Activated T-cell treated with anti-CD3 and anti-CD28 coated beads, Interleukin-2, amount 50 U/mL, for 72 hours (primary cell): ENCODE results near the gene JAK3. TPM values are rescaled to one million over a fixed set of nuclear protein-coding genes. Genes with fewer than 3 reads are reported as not detected.
A peak's percentile ranks its signal among the peaks of the same experiment; 100 is the strongest.
"Not testable (repeated sequence)": the region's sequence is repeated elsewhere in the genome, so short reads cannot be mapped to it uniquely, and the experiment has no call there.

Experiments
- ATAC-seq, 2 donors: fragments of 150-1000 bp; cut with Tn5 transposase; replicated peaks in 1 of 2; 2 replicates each; pipeline ENCODE4 v1.10.0; 2021; ENCODE audit warnings: moderate library complexity in 2 of 2, mild to moderate bottlenecking in 1 of 2
- DNase-seq, 2 donors: peaks; one replicate each; pipeline ENCODE4 v3.0.0; 2021 to 2022; ENCODE audit warnings: mixed read lengths in 1 of 2
- H3K27ac Mint-ChIP-seq: one replicate; pipeline ENCODE4 v1.8.0; 2022; ENCODE audit warnings: mild to moderate bottlenecking, moderate library complexity, mixed read lengths
- H3K27me3 Mint-ChIP-seq: one replicate; pipeline ENCODE4 v1.8.0; 2022; ENCODE audit warnings: low read depth, mixed read lengths
- H3K36me3 Mint-ChIP-seq, 2 donors: one replicate each; pipeline ENCODE4 v1.8.0; 2022; ENCODE audit warnings: mixed read lengths in 2 of 2, mild to moderate bottlenecking in 1 of 2; ENCODE audit not compliant: insufficient read depth in 2 of 2
- H3K4me1 Mint-ChIP-seq: one replicate; pipeline ENCODE4 v1.8.0; 2022; ENCODE audit warnings: low read depth, mixed read lengths
- H3K4me3 Mint-ChIP-seq, 2 donors: one replicate each; pipeline ENCODE4 v1.8.0; 2022; ENCODE audit warnings: mild to moderate bottlenecking in 2 of 2, mixed read lengths in 2 of 2, moderate library complexity in 2 of 2
- H3K9me3 Mint-ChIP-seq, 2 donors: one replicate each; pipeline ENCODE4 v1.8.0; 2022; ENCODE audit warnings: mixed read lengths in 2 of 2
- total RNA-seq, 2 donors: library from RNA; stranded (reverse); gene quantifications; one replicate each; pipeline ENCODE4 v1.2.3, GENCODE V29; 2022

Gene JAK3
- total RNA-seq, 2 donors from 2014 or later: 235 to 247 TPM

GRCh38 chr19:17826508-17827056 lies 21.2 kb downstream of the JAK3 start:
- Mint-ChIP-seq H3K4me3 (no peak overlapping the region), H3K36me3 (peaks cover 12 to 34% of the 10 kb centered on the region in 2 donors), H3K27ac (no peak overlapping the region), H3K9me3 (no peaks in the 10 kb centered on the region), H3K27me3 (no peaks in the 10 kb centered on the region), H3K4me1 (peaks cover 5% of the 10 kb centered on the region)
- ATAC-seq (no peak), DNase-seq (no peak)

GRCh38 chr19:17824339-17824738 lies 23.4 kb downstream of the JAK3 start:
- Mint-ChIP-seq H3K27me3 (no peaks in the 10 kb centered on the region), H3K27ac (peak overlapping the region; percentile 4), H3K4me1 (no peaks in the 10 kb centered on the region), H3K9me3 (no peaks in the 10 kb centered on the region), H3K4me3 (no peak overlapping the region), H3K36me3 (peaks cover 7 to 23% of the 10 kb centered on the region in 2 donors)
- ATAC-seq (no peak), DNase-seq (no peak)

GRCh38 chr19:17821190-17821589 lies 26.6 kb downstream of the JAK3 start, which contains the start of gene INSL3:
Gene INSL3, minus strand, starts transcription at chr19:17821519. Its CDS starts 13 bp downstream, at chr19:17821506.
- Mint-ChIP-seq H3K4me1 (no peaks in the 10 kb centered on the region), H3K9me3 (no peaks in the 10 kb centered on the region), H3K36me3 (peaks cover 0 to 9% of the 10 kb centered on the region in 2 donors), H3K4me3 (no peak within 1 kb of the TSS), H3K27me3 (no peaks in the 10 kb centered on the region), H3K27ac (peak within 1 kb of the TSS; percentile 68)
- ATAC-seq (peak; percentile 9 to 14), DNase-seq (no peak)

- DNase-seq (no peak), ATAC-seq (peak in 1 of 2 donors; percentile 11)
- Mint-ChIP-seq H3K4me3 (no peak overlapping the region), H3K4me1 (no peaks in the 10 kb centered on the region), H3K36me3 (no peaks in the 10 kb centered on the region), H3K27ac (no peak overlapping the region), H3K9me3 (no peaks in the 10 kb centered on the region), H3K27me3 (no peaks in the 10 kb centered on the region)
Observed at GRCh38 chr19:17817668-17818363, 30.0 kb downstream of the JAK3 start.

- DNase-seq (no peak), ATAC-seq (no peak)
- Mint-ChIP-seq H3K27ac (no peak overlapping the region), H3K4me1 (peaks cover 12% of the 10 kb centered on the region), H3K9me3 (no peaks in the 10 kb centered on the region), H3K27me3 (no peaks in the 10 kb centered on the region), H3K4me3 (no peak overlapping the region), H3K36me3 (no peaks in the 10 kb centered on the region)
Observed at GRCh38 chr19:17812099-17812498, 35.7 kb downstream of the JAK3 start.

GRCh38 chr19:17811681-17812080 lies 36.1 kb downstream of the JAK3 start:
- ATAC-seq: no peak
- H3K27ac Mint-ChIP-seq: no peak overlapping the region
- H3K27me3 Mint-ChIP-seq: no peaks in the 10 kb centered on the region
- peaks cover 13% of the 10 kb centered on the region for H3K4me1 Mint-ChIP-seq
- H3K9me3 Mint-ChIP-seq: no peaks in the 10 kb centered on the region
- no peaks in the 10 kb centered on the region for H3K36me3 Mint-ChIP-seq
- H3K4me3 Mint-ChIP-seq: no peak overlapping the region
- DNase-seq: no peak

- no peak for DNase-seq
- H3K27ac Mint-ChIP-seq: no peak overlapping the region
- no peaks in the 10 kb centered on the region for H3K36me3 Mint-ChIP-seq
- H3K9me3 Mint-ChIP-seq: no peaks in the 10 kb centered on the region
- H3K4me3 Mint-ChIP-seq: no peak overlapping the region
- no peaks in the 10 kb centered on the region for H3K27me3 Mint-ChIP-seq
- peaks cover 13% of the 10 kb centered on the region for H3K4me1 Mint-ChIP-seq
- ATAC-seq: no peak
Observed at GRCh38 chr19:17811103-17811502, 36.7 kb downstream of the JAK3 start.

- no peaks in the 10 kb centered on the region for H3K36me3 Mint-ChIP-seq
- ATAC-seq (peak in 1 of 2 donors; percentile 37), DNase-seq (no peak)
- peak overlapping the region; percentile 45 to 48 for H3K4me3 Mint-ChIP-seq
- H3K4me1 Mint-ChIP-seq: peaks cover 40% of the 10 kb centered on the region
- H3K27me3 Mint-ChIP-seq: no peaks in the 10 kb centered on the region
- no peak overlapping the region for H3K27ac Mint-ChIP-seq
- no peaks in the 10 kb centered on the region for H3K9me3 Mint-ChIP-seq
Observed at GRCh38 chr19:17807731-17808316, 40.0 kb downstream of the JAK3 start.

- DNase-seq: no peak
- Mint-ChIP-seq H3K4me1 (peaks cover 46% of the 10 kb centered on the region), H3K36me3 (no peaks in the 10 kb centered on the region), H3K27ac (peak overlapping the region; percentile 44), H3K9me3 (no peaks in the 10 kb centered on the region), H3K4me3 (peak overlapping the region in 1 of 2 donors; percentile 42), H3K27me3 (no peaks in the 10 kb centered on the region)
- ATAC-seq: peak; percentile 41 to 52
Observed at GRCh38 chr19:17806945-17807344, 40.8 kb downstream of the JAK3 start.

GRCh38 chr19:17805427-17805826 lies 42.4 kb downstream of the JAK3 start:
- Mint-ChIP-seq H3K4me3 (no peak overlapping the region), H3K27me3 (no peaks in the 10 kb centered on the region), H3K36me3 (no peaks in the 10 kb centered on the region), H3K4me1 (peaks cover 46% of the 10 kb centered on the region), H3K27ac (no peak overlapping the region), H3K9me3 (no peaks in the 10 kb centered on the region)
- ATAC-seq: no peak
- DNase-seq: no peak

GRCh38 chr19:17803264-17803896 lies 44.4 kb downstream of the JAK3 start:
- ATAC-seq (peak; percentile 22 to 44), DNase-seq (no peak)
- Mint-ChIP-seq H3K4me3 (peak overlapping the region; percentile 16 to 45), H3K27ac (peak overlapping the region; percentile 5), H3K36me3 (no peaks in the 10 kb centered on the region), H3K4me1 (peaks cover 45% of the 10 kb centered on the region), H3K9me3 (no peaks in the 10 kb centered on the region), H3K27me3 (no peaks in the 10 kb centered on the region)

GRCh38 chr19:17802137-17802858 lies 45.5 kb downstream of the JAK3 start:
- ATAC-seq: no peak
- Mint-ChIP-seq H3K27ac (no peak overlapping the region), H3K36me3 (no peaks in the 10 kb centered on the region), H3K9me3 (no peaks in the 10 kb centered on the region), H3K27me3 (no peaks in the 10 kb centered on the region), H3K4me3 (no peak overlapping the region), H3K4me1 (peaks cover 46% of the 10 kb centered on the region)
- DNase-seq: no peak

- H3K36me3 Mint-ChIP-seq, H3K27ac Mint-ChIP-seq, H3K27me3 Mint-ChIP-seq, H3K4me3 Mint-ChIP-seq, DNase-seq, ATAC-seq, H3K9me3 Mint-ChIP-seq: not testable (repeated sequence)
- peaks cover 58% of the 10 kb centered on the region for H3K4me1 Mint-ChIP-seq
Observed at GRCh38 chr19:17798599-17798998, 49.2 kb downstream of the JAK3 start.
